Mammary epithelial cell (primary cell): ENCODE data around the gene MFN2.

ENCODE experiments used
- CTCF ChIP-seq, 2 donors: IDR thresholded peaks in 1 of 2; conservative IDR thresholded peaks in 1 of 2; 2 replicates each; pipeline ENCODE4 v1.5.1; 2011 to 2012; ENCODE audit warnings: inconsistent platforms in 2 of 2, low read length in 2 of 2, mild to moderate bottlenecking in 2 of 2, control low read depth in 1 of 2, low read depth in 1 of 2; ENCODE audit not compliant: insufficient read depth in 1 of 2; ENCODE audit errors: extremely low read depth in 1 of 2
- EZH2 ChIP-seq: IDR thresholded peaks from 2 replicates; pipeline ENCODE4 v1.6.1; 2012; ENCODE audit warnings: low read length, inconsistent platforms, borderline replicate concordance

- TF ChIP-seq CTCF (conservative IDR thresholded peaks at IDR 0.05 in 1 of 2, IDR thresholded peaks at IDR 0.05 in 1 of 2; ENCODE audit: extremely low read depth in 1 of 2, insufficient read depth in 1 of 2, low read depth in 1 of 2, low read length in 2 of 2), result no peak
- no peak for TF ChIP-seq EZH2
These were observed 79.6 kb downstream of the MFN2 start for GRCh38 chr1:12059722-12060464.
